Upper lobe of right lung (tissue), 1 donor: ENCODE data around the gene CACNG6. TPM values are rescaled to one million over a fixed set of nuclear protein-coding genes. Genes with fewer than 3 reads are reported as not detected.

Experiments
- ATAC-seq: fragments of 200-7000 bp; cut with Tn5 transposase; one replicate; pipeline ENCODE4 v1.9.1; 2020; ENCODE audit warnings: mild to moderate bottlenecking, moderate library complexity
- DNase-seq: peaks from one replicate; pipeline ENCODE4 v3.0.0-alpha.2; 2020
- H3K27ac ChIP-seq: fragments of 200-600 bp; one replicate; pipeline ENCODE4 v1.8.0; 2022
- H3K27me3 ChIP-seq: fragments of 200-600 bp; one replicate; pipeline ENCODE4 v1.8.0; 2022; ENCODE audit warnings: mild to moderate bottlenecking
- H3K36me3 ChIP-seq: fragments of 200-600 bp; one replicate; pipeline ENCODE4 v1.8.0; 2022
- H3K4me1 ChIP-seq: fragments of 200-600 bp; one replicate; pipeline ENCODE4 v1.8.0; 2022
- H3K4me3 ChIP-seq: fragments of 200-600 bp; one replicate; pipeline ENCODE4 v1.8.0; 2022; ENCODE audit warnings: mild to moderate bottlenecking
- H3K9me3 ChIP-seq: fragments of 200-600 bp; one replicate; pipeline ENCODE4 v1.8.0; 2022
- intact Hi-C: fragments of 100-400 bp; cut with DNase I; formaldehyde crosslinking; loops from one replicate; pipeline ENCODE4 v1.11.0; 2022
- total RNA-seq: library from RNA; stranded (reverse); fragmentation: NEBNext Ultra II Directional; extraction: Animal tissue kit (Norgen Biotek cat#: 25700); gene quantifications from one replicate; pipeline ENCODE4 v1.2.1, GENCODE V29; 2021
- TF ChIP-seq, protein P1 (sequence below): fragments of 200-600 bp; IDR thresholded peaks from one replicate; pipeline ENCODE4 v1.8.0; 2022; ENCODE audit warnings: antibody characterized with exemption
- donor health status: DM: no; HTN: yes; CAD: no; lungs with severe emphysema.

The CACNG6 gene
- total RNA-seq, 1 donor from 2014 or later: not detected

DNA sequence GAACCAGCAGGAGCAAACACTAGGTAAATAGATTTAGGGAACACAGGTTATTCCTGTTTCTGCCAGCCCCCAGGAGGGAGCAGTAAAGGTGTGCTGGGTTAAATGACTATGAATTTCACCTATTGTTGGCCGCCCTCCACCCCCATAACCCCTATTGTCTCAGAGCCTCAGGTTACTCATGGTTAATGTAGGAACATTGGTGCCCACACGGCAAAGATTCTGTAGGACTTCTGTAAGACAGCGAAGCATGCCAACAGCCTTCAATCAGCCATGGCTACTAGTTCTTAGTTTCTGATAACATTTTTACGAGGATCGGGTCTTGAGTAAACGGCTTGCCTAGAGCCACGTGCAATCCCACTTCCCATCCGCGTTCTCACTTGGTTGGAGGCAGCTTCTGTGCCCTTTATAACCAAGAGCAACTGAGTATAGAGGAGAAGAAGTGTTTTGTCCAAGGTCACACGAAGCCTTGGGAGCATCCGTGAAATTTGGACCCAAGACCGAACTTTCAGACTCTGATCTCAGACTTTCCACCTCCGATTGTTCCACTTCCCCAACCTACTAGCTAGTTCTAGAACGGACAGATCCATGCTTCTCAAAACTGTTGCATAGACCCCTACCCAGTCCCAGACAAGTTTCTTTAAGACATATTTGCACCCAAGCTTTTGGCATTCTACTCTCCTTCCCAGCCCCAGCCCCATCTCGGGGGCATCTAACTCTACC, 33.8 kb upstream of the CACNG6 start:
- Histone ChIP-seq H3K36me3 (no peaks in the 10 kb centered on the region), H3K4me1 (no peaks in the 10 kb centered on the region), H3K27me3 (peaks cover 48% of the 10 kb centered on the region), H3K4me3 (no peak overlapping the region), H3K27ac (no peak overlapping the region), H3K9me3 (no peaks in the 10 kb centered on the region)
- peak; percentile 9 for DNase-seq
- no peak for ATAC-seq
- TF ChIP-seq, protein P1, sequence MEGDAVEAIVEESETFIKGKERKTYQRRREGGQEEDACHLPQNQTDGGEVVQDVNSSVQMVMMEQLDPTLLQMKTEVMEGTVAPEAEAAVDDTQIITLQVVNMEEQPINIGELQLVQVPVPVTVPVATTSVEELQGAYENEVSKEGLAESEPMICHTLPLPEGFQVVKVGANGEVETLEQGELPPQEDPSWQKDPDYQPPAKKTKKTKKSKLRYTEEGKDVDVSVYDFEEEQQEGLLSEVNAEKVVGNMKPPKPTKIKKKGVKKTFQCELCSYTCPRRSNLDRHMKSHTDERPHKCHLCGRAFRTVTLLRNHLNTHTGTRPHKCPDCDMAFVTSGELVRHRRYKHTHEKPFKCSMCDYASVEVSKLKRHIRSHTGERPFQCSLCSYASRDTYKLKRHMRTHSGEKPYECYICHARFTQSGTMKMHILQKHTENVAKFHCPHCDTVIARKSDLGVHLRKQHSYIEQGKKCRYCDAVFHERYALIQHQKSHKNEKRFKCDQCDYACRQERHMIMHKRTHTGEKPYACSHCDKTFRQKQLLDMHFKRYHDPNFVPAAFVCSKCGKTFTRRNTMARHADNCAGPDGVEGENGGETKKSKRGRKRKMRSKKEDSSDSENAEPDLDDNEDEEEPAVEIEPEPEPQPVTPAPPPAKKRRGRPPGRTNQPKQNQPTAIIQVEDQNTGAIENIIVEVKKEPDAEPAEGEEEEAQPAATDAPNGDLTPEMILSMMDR: no peak
- intact Hi-C loops: no loop called here

DNA sequence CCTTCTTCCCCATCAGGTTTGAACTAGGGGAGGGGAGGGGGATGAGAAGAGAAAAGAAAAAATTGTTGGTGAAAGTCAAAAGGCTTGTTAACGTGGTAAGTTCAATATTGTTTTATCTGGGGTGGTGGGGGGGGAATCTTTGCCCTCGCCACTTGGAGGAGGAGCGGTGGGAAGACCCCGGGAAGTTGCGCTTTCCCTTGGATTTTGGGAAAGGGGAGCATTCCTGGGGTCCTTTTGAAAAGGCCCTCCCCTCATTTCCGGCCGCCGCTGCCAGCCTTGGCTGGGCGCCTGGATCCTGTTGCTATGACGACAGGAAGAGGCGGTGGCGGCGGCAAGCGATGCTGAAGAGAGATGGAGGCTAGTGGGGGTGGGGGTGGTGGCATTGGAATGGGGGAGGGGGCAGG, 33.3 kb upstream of the CACNG6 start:
- no peak overlapping the region for H3K27ac ChIP-seq
- ATAC-seq: no peak
- H3K36me3 ChIP-seq: no peaks in the 10 kb centered on the region
- peaks cover 54% of the 10 kb centered on the region for H3K27me3 ChIP-seq
- H3K4me3 ChIP-seq: no peak overlapping the region
- no peaks in the 10 kb centered on the region for H3K9me3 ChIP-seq
- H3K4me1 ChIP-seq: no peaks in the 10 kb centered on the region
- intact Hi-C loops: no loop called here
- peak; percentile 49 for DNase-seq
- TF ChIP-seq, protein P1: no peak

DNA sequence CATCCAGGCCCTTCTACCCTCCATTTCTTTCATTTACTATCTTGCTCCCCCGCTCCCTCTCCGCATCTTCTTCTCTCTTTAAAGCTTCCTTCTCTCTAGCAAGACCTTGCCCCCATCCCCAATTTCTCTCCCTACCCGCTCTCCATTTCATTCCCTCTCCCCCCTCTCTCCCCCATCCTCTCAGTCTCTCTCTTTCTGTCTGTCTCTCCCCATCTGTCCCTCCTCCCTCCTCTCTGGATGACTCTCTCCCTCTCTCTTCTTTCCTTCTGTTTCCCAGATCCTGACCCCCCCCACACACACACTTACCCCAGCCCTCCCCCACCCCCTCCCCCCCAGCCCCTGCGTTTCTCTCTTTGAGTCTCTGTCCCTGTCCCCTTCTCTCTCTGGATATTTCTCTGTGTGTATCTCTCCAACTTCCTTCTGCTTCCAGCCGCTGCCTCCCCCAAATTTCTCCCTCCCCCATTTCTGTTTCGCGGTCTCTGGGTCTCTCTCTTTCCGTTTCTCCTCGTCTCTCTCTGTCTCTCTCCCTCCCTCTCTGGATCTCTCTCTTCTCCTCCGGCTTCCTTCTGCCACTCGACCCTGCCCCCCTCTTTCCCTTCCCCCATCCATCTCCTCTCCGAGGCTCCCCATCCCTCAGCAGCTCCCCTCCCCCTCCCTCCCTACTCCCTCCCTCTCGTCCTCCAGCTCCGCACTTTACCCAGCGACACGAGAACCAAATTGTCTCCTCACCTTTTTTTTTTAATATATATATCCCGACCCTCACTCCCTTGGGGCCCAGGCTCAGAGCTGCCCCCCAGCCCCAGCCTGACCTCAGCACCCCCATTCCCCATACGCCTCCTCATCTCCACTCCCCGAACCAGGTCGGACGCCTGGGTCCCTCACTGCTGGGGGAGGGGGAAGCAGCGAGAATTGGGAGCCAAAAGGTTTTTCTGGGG, 32.3 kb upstream of the CACNG6 start:
- Histone ChIP-seq H3K36me3 (no peaks in the 10 kb centered on the region), H3K9me3 (no peaks in the 10 kb centered on the region), H3K4me1 (no peaks in the 10 kb centered on the region), H3K4me3 (no peak overlapping the region), H3K27me3 (peaks cover 62% of the 10 kb centered on the region), H3K27ac (no peak overlapping the region)
- TF ChIP-seq, protein P1: no peak
- no peak for ATAC-seq
- intact Hi-C loops: no loop called here
- DNase-seq: peak; percentile 10

DNA sequence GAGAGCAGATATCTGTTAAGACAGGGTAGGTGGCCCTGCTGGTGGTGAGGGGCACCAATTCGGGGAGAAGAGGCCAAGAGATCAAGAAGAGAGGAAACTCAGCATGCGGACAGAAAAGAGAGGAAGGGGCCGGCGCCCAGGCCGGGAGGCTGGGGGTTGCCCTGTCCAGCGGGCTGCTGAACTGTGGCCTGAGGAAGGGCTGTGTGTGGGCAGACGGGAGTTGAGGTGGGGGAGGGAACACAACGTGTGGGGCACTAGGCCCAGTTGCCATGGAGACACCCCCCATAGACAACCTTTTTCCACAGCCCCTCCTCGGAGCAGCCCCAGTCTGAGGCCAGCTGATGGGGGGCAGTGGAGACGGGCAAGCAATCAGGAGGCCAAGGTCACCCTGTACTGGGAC, 31.2 kb upstream of the CACNG6 start:
- H3K27ac ChIP-seq: no peak overlapping the region
- TF ChIP-seq, protein P1: no peak
- H3K27me3 ChIP-seq: peaks cover 72% of the 10 kb centered on the region
- no peaks in the 10 kb centered on the region for H3K36me3 ChIP-seq
- no peak overlapping the region for H3K4me3 ChIP-seq
- no peaks in the 10 kb centered on the region for H3K4me1 ChIP-seq
- no peak for DNase-seq
- intact Hi-C loops: no loop called here
- ATAC-seq: no peak
- H3K9me3 ChIP-seq: no peaks in the 10 kb centered on the region

DNA sequence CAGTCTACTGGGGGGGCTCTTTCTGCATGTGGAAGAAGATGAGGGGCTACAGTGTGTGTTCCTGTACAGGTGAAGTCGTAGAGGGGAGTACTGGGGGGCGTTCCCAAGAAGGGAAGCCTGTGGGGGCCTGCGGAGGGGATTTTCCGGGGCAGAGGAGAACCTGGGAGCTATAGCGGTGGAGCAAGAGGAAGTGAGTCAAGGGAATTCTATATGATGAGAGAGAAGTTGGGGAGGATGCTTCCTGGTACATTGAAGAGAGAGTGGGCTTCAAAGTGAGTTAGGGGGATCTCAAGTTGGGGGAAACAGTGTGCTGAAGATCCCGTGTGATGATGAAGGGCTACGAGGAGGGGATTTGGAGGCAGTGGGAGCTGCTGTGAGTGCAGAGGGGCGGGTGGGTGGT, 30.6 kb upstream of the CACNG6 start:
- no peak for DNase-seq
- TF ChIP-seq, protein P1: no peak
- no peak overlapping the region for H3K4me3 ChIP-seq
- H3K36me3 ChIP-seq: no peaks in the 10 kb centered on the region
- no peaks in the 10 kb centered on the region for H3K9me3 ChIP-seq
- H3K4me1 ChIP-seq: no peaks in the 10 kb centered on the region
- intact Hi-C loops: no loop called here
- no peak overlapping the region for H3K27ac ChIP-seq
- ATAC-seq: no peak
- H3K27me3 ChIP-seq: peaks cover 77% of the 10 kb centered on the region
